ENCODE measurements around the gene CCDC86.

Gene CCDC86

GRCh38 chr11:60842668-60843600 lies 1.0 kb downstream of the CCDC86 start:
- Mint-ChIP-seq H3K4me3 (peak overlapping the region; percentile 95), H3K27me3 (no peaks in the 10 kb centered on the region), H3K27ac (peak overlapping the region; percentile 97), H3K4me1 (ENCODE audit: low read depth) (peaks cover 41% of the 10 kb centered on the region), H3K36me3 (ENCODE audit: low read depth) (peaks cover 60% of the 10 kb centered on the region), H3K9me3 (no peaks in the 10 kb centered on the region)
- DNase-seq = no peak

- Mint-ChIP-seq H3K4me1 (ENCODE audit: low read depth) (peaks cover 41% of the 10 kb centered on the region), H3K27me3 (no peaks in the 10 kb centered on the region), H3K27ac (peak overlapping the region; percentile 97), H3K9me3 (no peaks in the 10 kb centered on the region), H3K36me3 (ENCODE audit: low read depth) (peaks cover 74% of the 10 kb centered on the region), H3K4me3 (peak overlapping the region; percentile 95)
- DNase-seq = no peak
Measured at GRCh38 chr11:60844045-60844869, 2.3 kb downstream of the CCDC86 start.

- H3K27ac Mint-ChIP-seq = peak overlapping the region; percentile 97
- H3K4me3 Mint-ChIP-seq = peak overlapping the region; percentile 95
- H3K27me3 Mint-ChIP-seq = no peaks in the 10 kb centered on the region
- no peaks in the 10 kb centered on the region for H3K9me3 Mint-ChIP-seq
- H3K36me3 Mint-ChIP-seq (ENCODE audit: low read depth) = peaks cover 80% of the 10 kb centered on the region
- H3K4me1 Mint-ChIP-seq (ENCODE audit: low read depth) = peaks cover 41% of the 10 kb centered on the region
- no peak for DNase-seq
Measured at GRCh38 chr11:60844870-60845221, 2.9 kb downstream of the CCDC86 start.

- peak overlapping the region; percentile 97 for H3K27ac Mint-ChIP-seq
- H3K4me1 Mint-ChIP-seq (ENCODE audit: low read depth) = peaks cover 41% of the 10 kb centered on the region
- H3K27me3 Mint-ChIP-seq = no peaks in the 10 kb centered on the region
- no peaks in the 10 kb centered on the region for H3K9me3 Mint-ChIP-seq
- peak overlapping the region; percentile 95 for H3K4me3 Mint-ChIP-seq
- peaks cover 85% of the 10 kb centered on the region for H3K36me3 Mint-ChIP-seq (ENCODE audit: low read depth)
- no peak for DNase-seq
Measured at GRCh38 chr11:60845338-60845737, 3.4 kb downstream of the CCDC86 start.

GRCh38 chr11:60847281-60847680 lies 5.4 kb downstream of the CCDC86 start:
- Mint-ChIP-seq H3K36me3 (ENCODE audit: low read depth) (peaks cover 98% of the 10 kb centered on the region), H3K27me3 (no peaks in the 10 kb centered on the region), H3K9me3 (no peaks in the 10 kb centered on the region), H3K4me1 (ENCODE audit: low read depth) (peaks cover 31% of the 10 kb centered on the region), H3K27ac (no peak overlapping the region), H3K4me3 (no peak overlapping the region)
- DNase-seq = no peak

GRCh38 chr11:60847896-60848295 lies 6.0 kb downstream of the CCDC86 start:
- Mint-ChIP-seq H3K27me3 (no peaks in the 10 kb centered on the region), H3K4me1 (ENCODE audit: low read depth) (peaks cover 31% of the 10 kb centered on the region)
- DNase-seq = no peak

GRCh38 chr11:60848714-60849151 lies 6.8 kb downstream of the CCDC86 start:
- H3K27me3 Mint-ChIP-seq = no peaks in the 10 kb centered on the region
- no peaks in the 10 kb centered on the region for H3K9me3 Mint-ChIP-seq
- peak overlapping the region; percentile 38 for H3K27ac Mint-ChIP-seq
- H3K36me3 Mint-ChIP-seq (ENCODE audit: low read depth) = peaks cover 92% of the 10 kb centered on the region
- no peak for DNase-seq
- H3K4me3 Mint-ChIP-seq = no peak overlapping the region
- H3K4me1 Mint-ChIP-seq (ENCODE audit: low read depth) = peaks cover 26% of the 10 kb centered on the region

More at GRCh38 chr11:60847896-60848295, 6.0 kb downstream of the CCDC86 start:
- Mint-ChIP-seq H3K9me3 (no peaks in the 10 kb centered on the region), H3K27ac (no peak overlapping the region), H3K36me3 (ENCODE audit: low read depth) (peaks cover 92% of the 10 kb centered on the region), H3K4me3 (no peak overlapping the region)

GRCh38 chr11:60849641-60850520 lies 8.0 kb downstream of the CCDC86 start:
- peaks cover 14% of the 10 kb centered on the region for H3K4me1 Mint-ChIP-seq (ENCODE audit: low read depth)
- H3K27me3 Mint-ChIP-seq = no peaks in the 10 kb centered on the region
- no peak for DNase-seq
- peaks cover 82% of the 10 kb centered on the region for H3K36me3 Mint-ChIP-seq (ENCODE audit: low read depth)
- no peak overlapping the region for H3K4me3 Mint-ChIP-seq
- no peak overlapping the region for H3K27ac Mint-ChIP-seq
- no peaks in the 10 kb centered on the region for H3K9me3 Mint-ChIP-seq

- no peaks in the 10 kb centered on the region for H3K9me3 Mint-ChIP-seq
- peaks cover 68% of the 10 kb centered on the region for H3K36me3 Mint-ChIP-seq (ENCODE audit: low read depth)
- H3K4me1 Mint-ChIP-seq (ENCODE audit: low read depth) = peaks cover 3% of the 10 kb centered on the region
- H3K4me3 Mint-ChIP-seq = no peak overlapping the region
- H3K27ac Mint-ChIP-seq = no peak overlapping the region
- no peak for DNase-seq
- no peaks in the 10 kb centered on the region for H3K27me3 Mint-ChIP-seq
Measured at GRCh38 chr11:60851327-60852104, 9.6 kb downstream of the CCDC86 start.

- Mint-ChIP-seq H3K36me3 (ENCODE audit: low read depth) (peaks cover 60% of the 10 kb centered on the region), H3K27ac (no peak overlapping the region), H3K4me1 (ENCODE audit: low read depth) (peaks cover 3% of the 10 kb centered on the region), H3K27me3 (no peaks in the 10 kb centered on the region), H3K4me3 (no peak overlapping the region), H3K9me3 (no peaks in the 10 kb centered on the region)
- no peak for DNase-seq
Measured at GRCh38 chr11:60852117-60852981, 10.4 kb downstream of the CCDC86 start.

GRCh38 chr11:60852982-60853950 lies 11.4 kb downstream of the CCDC86 start:
- Mint-ChIP-seq H3K9me3 (no peaks in the 10 kb centered on the region), H3K4me3 (no peak overlapping the region), H3K36me3 (ENCODE audit: low read depth) (peaks cover 51% of the 10 kb centered on the region), H3K4me1 (ENCODE audit: low read depth) (peaks cover 12% of the 10 kb centered on the region), H3K27me3 (no peaks in the 10 kb centered on the region), H3K27ac (no peak overlapping the region)
- DNase-seq = no peak

All from activated T-cell treated with anti-CD3 and anti-CD28 coated beads, Interleukin-2, amount 50 U/mL, for 24 hours (primary cell).